AG04450 (cell line): ENCODE measurements around the gene GPR18. TPM values are rescaled to one million over a fixed set of nuclear protein-coding genes. Genes with fewer than 3 reads are reported as not detected.

ENCODE experiments used
- CTCF ChIA-PET: fragments of 300-600, 350-600 bp; formaldehyde crosslinking; extraction: SDS; loops from one replicate; lab custom pipeline; 2022; ENCODE audit warnings: antibody characterized with exemption, inconsistent platforms; lab: Charles Lee
- POLR2A ChIA-PET: fragments of 350-600 bp; formaldehyde crosslinking; extraction: SDS; loops from one replicate; lab custom pipeline; 2021; ENCODE audit warnings: antibody characterized with exemption, inconsistent platforms; lab: Yijun Ruan, JAX
- DNase-seq: peaks from one replicate; pipeline ENCODE4 v3.0.0-alpha.2; 2011; ENCODE audit warnings: low read depth, low spot score
- H3K27ac ChIP-seq: one replicate; pipeline ENCODE4 v1.5.1; 2012; ENCODE audit warnings: low read depth, low read length, control low read depth
- H3K27me3 ChIP-seq: one replicate; pipeline ENCODE4 v1.6.0; 2012; ENCODE audit warnings: low read length; ENCODE audit not compliant: control insufficient read depth, insufficient read depth
- H3K4me3 ChIP-seq: 2 replicates; pipeline ENCODE4 v1.5.1; 2011; ENCODE audit warnings: mild to moderate bottlenecking, low read depth, low read length, control low read depth
- H3K9me3 ChIP-seq: 2 replicates; pipeline ENCODE4 v1.5.1; 2012; ENCODE audit warnings: low read length; ENCODE audit not compliant: control insufficient read depth, insufficient read depth
- polyA plus RNA-seq: library from polyadenylated mRNA; depleted of rRNA; stranded (reverse); fragments of >200 nt; gene quantifications from 2 replicates; pipeline ENCODE4 v1.2.3, GENCODE V29; 2011
- TF ChIP-seq, protein P1 (sequence below): IDR thresholded peaks from 2 replicates; pipeline ENCODE4 v1.5.1; 2011; ENCODE audit warnings: low read depth, low read length, control low read depth, inconsistent platforms

GPR18 gene
- polyA plus RNA-seq, 1 experiment: not detected

DNA sequence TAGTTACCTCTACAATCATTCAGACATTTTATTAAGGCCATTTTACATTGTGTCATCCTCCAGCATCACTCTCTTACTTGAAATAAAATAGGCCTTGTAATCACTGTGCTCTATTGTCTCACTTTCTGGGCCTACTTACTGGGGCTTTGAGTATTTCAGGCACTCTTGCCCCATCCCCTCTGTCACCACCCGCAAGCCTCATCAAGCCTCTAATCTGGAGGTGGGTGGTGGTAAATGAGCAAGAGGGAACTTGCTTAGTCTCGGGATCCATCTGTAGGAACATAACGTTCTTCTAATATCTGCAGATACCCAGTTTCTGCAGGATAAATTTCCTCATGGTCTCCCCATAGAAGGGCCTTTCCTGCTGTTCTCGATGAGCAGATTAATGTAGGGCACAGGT lies 19.4 kb upstream of the GPR18 start:
- Histone ChIP-seq H3K27me3 (no peaks in the 10 kb centered on the region), H3K27ac (no peak overlapping the region), H3K4me3 (no peak overlapping the region), H3K9me3 (no peaks in the 10 kb centered on the region)
- ChIA-PET POLR2A (no interaction called here), CTCF (interaction anchor here (0.6 to 4.0 kb wide), 4 partner anchors 7 to 159 kb away, joined by 3 to 33 read pairs (median 12); no protein-coding TSS in a partner anchor)
- DNase-seq: no peak
- TF ChIP-seq, protein P1, sequence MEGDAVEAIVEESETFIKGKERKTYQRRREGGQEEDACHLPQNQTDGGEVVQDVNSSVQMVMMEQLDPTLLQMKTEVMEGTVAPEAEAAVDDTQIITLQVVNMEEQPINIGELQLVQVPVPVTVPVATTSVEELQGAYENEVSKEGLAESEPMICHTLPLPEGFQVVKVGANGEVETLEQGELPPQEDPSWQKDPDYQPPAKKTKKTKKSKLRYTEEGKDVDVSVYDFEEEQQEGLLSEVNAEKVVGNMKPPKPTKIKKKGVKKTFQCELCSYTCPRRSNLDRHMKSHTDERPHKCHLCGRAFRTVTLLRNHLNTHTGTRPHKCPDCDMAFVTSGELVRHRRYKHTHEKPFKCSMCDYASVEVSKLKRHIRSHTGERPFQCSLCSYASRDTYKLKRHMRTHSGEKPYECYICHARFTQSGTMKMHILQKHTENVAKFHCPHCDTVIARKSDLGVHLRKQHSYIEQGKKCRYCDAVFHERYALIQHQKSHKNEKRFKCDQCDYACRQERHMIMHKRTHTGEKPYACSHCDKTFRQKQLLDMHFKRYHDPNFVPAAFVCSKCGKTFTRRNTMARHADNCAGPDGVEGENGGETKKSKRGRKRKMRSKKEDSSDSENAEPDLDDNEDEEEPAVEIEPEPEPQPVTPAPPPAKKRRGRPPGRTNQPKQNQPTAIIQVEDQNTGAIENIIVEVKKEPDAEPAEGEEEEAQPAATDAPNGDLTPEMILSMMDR: no peak

DNA sequence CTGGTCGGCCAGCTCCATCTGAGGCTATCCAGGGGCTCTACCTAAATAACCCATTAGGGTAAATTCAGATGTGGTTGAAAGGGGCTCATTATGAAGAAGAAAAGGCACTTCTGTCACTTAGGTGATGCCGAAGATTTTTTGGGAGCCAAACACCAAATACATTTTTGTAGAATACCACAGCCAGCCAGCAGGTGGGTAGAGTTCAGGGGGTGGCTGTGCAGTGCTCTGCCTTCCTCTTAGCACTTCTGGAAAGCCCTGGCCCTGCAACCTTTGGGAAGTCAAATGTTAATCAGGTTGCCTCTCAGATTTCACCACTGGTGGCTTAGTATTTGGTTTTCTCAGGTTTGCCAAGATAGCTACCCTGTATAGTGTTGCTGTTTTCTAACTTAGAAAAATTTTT lies 18.5 kb upstream of the GPR18 start:
- TF ChIP-seq, protein P1: no peak
- Histone ChIP-seq H3K27ac (no peak overlapping the region), H3K4me3 (no peak overlapping the region), H3K9me3 (no peaks in the 10 kb centered on the region), H3K27me3 (no peaks in the 10 kb centered on the region)
- no peak for DNase-seq
- ChIA-PET CTCF (interaction anchor here (15.0 kb wide), 1 partner anchor 162 kb away, joined by 767 read pairs; no protein-coding TSS in a partner anchor), POLR2A (no interaction called here)

DNA sequence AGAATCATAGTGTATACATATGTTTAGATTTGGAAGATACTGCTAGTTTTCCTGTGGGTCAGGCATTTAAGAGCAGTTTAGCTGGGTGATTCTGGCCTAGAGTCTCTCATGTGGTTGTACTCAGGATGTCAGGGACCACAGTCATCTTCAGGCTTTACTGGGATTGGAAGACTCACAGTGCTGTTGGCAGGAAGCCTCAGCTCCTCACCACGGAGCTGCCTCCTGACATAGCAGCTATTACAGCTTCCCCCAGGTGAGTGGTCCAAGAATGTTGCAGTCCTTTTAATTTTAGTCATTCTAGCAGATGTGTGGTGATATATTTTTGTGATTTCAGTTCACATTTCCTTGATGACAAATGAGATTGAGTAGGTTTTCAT lies 16.9 kb upstream of the GPR18 start:
- Histone ChIP-seq H3K4me3 (no peak overlapping the region), H3K27me3 (no peaks in the 10 kb centered on the region), H3K9me3 (no peaks in the 10 kb centered on the region), H3K27ac (no peak overlapping the region)
- TF ChIP-seq, protein P1: no peak
- ChIA-PET POLR2A (no interaction called here), CTCF (interaction anchor here (1.0 to 15.0 kb wide), 3 partner anchors 9 to 163 kb away, joined by 4 to 767 read pairs (median 5); no protein-coding TSS in a partner anchor)
- DNase-seq: no peak

DNA sequence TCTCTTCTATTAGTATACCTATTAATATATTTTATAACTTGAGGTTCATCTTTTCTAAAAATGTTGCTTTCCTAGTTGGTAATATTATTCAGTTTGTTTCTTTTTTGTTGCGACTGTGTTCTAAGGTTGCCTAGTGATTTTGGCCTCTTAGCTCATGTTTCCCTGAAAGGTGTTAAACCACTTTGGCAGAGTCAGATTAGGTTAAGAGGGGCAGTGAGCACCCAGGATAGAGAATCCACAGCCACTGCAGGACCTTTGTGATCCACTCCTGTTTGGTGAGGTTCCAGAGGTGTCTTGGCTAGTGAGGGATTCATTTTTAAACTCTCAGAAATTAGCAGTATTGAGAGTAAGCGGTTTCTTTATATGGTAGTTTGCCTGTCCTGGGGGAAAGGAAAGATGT lies 14.9 kb upstream of the GPR18 start:
- DNase-seq: no peak
- Histone ChIP-seq H3K27me3 (no peaks in the 10 kb centered on the region), H3K9me3 (no peaks in the 10 kb centered on the region), H3K4me3 (no peak overlapping the region), H3K27ac (no peak overlapping the region)
- TF ChIP-seq, protein P1: no peak
- POLR2A ChIA-PET: no interaction called here
- CTCF ChIA-PET: interaction anchor here (15.0 kb wide), 1 partner anchor 165 kb away, joined by 767 read pairs; no protein-coding TSS in a partner anchor

DNA sequence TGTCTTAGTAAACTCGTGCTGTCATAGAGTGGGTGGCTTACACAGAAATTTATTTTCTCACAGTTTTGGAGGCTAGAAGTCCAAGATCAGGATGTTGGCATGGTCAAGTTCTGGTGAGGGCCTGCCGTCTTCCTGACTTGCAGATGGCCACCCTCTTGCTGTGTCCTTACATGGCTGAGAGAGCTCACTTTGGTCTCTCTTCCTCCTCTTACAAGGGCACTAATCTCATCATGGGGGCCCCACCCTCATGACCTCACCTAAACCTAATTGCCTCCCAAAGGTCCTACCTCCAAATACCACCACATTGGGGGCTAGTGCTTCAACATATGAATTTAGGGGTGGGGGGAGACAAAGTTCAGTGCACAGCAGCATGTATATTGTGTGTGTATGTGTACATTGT lies 14.3 kb upstream of the GPR18 start:
- no peaks in the 10 kb centered on the region for H3K27me3 ChIP-seq
- ChIA-PET POLR2A (no interaction called here), CTCF (interaction anchor here (3.9 to 15.0 kb wide), 2 partner anchors 166 to 234 kb away, joined by 25 to 767 read pairs; no protein-coding TSS in a partner anchor)
- TF ChIP-seq, protein P1: no peak
- no peak for DNase-seq
- no peaks in the 10 kb centered on the region for H3K9me3 ChIP-seq
- no peak overlapping the region for H3K4me3 ChIP-seq
- H3K27ac ChIP-seq: no peak overlapping the region
